H7 (cell line): ENCODE results near the gene EEF1G. TPM values are rescaled to one million over a fixed set of nuclear protein-coding genes. Genes with fewer than 3 reads are reported as not detected.
A peak's percentile ranks its signal among the peaks of the same experiment; 100 is the strongest.
"Not testable (repeated sequence)": the region's sequence is repeated elsewhere in the genome, so short reads cannot be mapped to it uniquely, and the experiment has no call there.

Source experiments
- DNase-seq: peaks from one replicate; pipeline ENCODE4 v3.0.0; 2012
- H3K27me3 ChIP-seq: 2 replicates; pipeline ENCODE4 v1.6.0; 2011; ENCODE audit warnings: mild to moderate bottlenecking, low read length; ENCODE audit not compliant: control insufficient read depth, insufficient read depth
- H3K36me3 ChIP-seq: replicated peaks from 2 replicates; pipeline ENCODE4 v1.5.1; 2011; ENCODE audit warnings: low read length; ENCODE audit not compliant: control insufficient read depth, insufficient read depth
- H3K4me3 ChIP-seq: 2 replicates; pipeline ENCODE4 v1.5.1; 2011; ENCODE audit warnings: low read depth, mild to moderate bottlenecking, control low read depth, low read length, moderate library complexity; ENCODE audit not compliant: insufficient read depth
- total RNA-seq: library from RNA; depleted of rRNA; stranded (reverse); fragments of >200 nt; shearing (Covaris generic); gene quantifications from 2 replicates; pipeline ENCODE4 v1.2.3, GENCODE V29; 2014; rRNA removed

EEF1G gene, protein sequence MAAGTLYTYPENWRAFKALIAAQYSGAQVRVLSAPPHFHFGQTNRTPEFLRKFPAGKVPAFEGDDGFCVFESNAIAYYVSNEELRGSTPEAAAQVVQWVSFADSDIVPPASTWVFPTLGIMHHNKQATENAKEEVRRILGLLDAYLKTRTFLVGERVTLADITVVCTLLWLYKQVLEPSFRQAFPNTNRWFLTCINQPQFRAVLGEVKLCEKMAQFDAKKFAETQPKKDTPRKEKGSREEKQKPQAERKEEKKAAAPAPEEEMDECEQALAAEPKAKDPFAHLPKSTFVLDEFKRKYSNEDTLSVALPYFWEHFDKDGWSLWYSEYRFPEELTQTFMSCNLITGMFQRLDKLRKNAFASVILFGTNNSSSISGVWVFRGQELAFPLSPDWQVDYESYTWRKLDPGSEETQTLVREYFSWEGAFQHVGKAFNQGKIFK
- 1,781 and 1,948 TPM in 2 replicates for total RNA-seq

DNA sequence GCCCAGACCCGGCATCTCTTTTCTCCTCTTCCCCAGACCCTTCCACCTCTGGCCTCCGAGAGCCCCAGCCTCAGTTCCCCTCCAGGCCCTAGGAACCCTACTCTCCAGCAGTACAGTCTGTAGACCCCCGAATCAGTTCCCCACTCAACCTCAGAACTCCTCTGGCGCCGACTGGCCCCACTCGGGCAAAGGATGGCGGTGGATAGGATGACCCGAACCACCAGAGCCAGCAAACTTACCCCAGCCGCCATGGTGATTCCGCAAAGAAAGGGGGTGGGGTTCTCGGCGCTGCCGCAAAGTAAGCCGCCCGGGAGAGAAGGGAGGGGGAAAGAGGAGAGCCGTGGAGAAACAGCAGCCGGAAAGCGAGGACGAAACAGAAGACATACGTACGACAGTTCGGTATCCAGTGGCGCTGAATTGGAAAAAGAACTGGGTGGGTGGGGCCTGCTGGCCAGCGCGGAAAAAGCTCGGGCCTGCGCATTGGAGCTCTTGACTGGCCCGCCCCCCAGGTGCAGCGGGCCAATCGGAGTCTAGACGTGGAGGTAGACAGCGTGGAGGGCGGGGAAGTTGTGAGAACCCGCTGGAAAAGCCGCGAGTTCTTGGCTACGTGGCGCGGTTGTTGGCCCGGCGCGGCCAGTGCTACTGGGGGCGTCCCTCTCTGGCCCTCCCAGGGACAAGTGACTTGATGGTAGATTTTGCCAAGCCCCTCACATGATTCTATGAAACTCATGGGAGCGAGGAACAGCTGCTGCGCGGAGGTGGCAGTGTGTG is at the start of gene EEF1G:
EEF1G (minus strand) TSS at position 300 of the 771 bp plus-strand sequence; CDS start at position 251, 49 bp downstream.
- Histone ChIP-seq H3K4me3 (peak within 1 kb of the TSS; percentile 95), H3K36me3 (peaks cover 40% of the 10 kb centered on the region), H3K27me3 (no peaks in the 10 kb centered on the region)
- DNase-seq: peak; percentile 99

DNA sequence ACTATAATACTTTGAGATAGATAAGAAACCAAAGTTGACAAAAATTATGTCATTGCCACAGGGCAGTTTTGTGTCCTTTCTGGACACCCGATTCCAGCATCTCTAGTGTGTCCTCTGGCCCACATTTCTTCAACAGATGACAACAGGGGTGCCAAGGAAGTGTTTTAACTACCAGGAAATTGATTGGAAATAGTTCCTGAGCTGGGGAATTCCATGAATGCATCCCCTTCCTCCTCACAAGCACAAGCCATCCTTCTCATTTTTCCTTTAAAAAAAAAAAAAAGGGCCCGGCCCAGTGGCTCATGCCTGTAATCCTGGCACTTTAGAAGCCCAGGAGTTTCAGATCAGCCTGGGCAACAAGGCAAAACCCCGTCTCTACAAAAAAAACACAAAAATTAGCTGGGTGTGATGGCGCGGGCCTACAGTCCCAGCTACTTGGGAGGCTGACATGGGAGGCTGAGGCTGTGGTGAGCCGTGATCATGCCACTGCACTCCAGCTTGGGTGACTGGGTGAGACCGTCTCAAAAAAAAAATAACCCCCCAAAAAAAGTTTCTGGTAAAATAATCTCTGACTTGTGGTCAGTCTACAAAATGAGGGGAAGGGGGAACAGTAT is 48.9 kb upstream of the EEF1G start:
- Histone ChIP-seq H3K4me3 (peak overlapping the region; percentile 34), H3K27me3 (no peaks in the 10 kb centered on the region), H3K36me3 (peaks cover 22% of the 10 kb centered on the region)
- no peak for DNase-seq

DNA sequence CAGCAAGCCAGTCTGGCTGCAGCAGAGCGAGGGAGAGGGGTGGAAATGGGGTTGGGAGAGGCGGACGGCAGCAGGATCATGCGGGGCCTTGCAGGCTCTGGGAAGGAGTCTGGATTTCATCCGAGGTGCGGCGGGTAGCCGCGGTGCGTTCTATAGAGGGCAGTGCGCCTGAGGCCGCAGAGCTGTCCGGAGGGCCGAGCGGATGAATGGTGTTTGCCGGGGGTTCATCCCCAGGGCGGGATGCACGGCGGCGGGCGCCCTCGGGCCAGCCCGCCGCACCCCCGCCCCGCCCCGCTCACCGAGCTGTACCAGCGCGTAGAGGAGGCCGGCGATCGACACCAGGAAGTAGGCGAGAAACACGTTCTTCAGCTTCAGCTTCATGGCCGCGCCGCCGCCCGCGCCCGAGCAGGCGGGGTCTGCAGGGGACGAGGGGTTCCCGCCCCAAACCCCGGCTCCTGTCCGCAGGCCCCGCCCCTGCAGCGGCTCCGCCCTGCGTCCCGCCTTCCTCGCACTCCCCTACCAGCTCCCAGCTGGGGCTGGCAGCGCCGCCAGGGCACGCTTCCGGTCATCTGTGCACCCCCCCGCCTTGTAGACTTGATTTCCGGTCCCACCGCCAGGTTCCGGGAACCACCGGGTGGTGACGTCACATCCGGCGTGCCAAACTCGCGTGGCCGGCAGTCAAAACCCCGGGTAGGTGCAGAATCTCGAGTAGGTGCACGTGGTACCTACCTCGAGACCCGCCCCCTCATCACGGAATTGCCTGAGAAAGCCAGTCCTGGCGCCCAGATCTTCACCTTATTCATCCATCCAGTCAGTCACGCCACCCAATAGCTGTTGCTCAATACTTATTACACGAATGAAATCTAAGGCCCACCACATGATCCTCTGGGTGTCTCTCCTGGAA is 48.1 kb upstream of the EEF1G start, which contains the start of gene B3GAT3:
B3GAT3 (minus strand) TSS at position 420 of the 904 bp plus-strand sequence; CDS start at position 381, 39 bp downstream.
- peaks cover 18% of the 10 kb centered on the region for H3K36me3 ChIP-seq
- H3K4me3 ChIP-seq: peak within 1 kb of the TSS; percentile 77
- DNase-seq: peak; percentile 100
- H3K27me3 ChIP-seq: no peaks in the 10 kb centered on the region

DNA sequence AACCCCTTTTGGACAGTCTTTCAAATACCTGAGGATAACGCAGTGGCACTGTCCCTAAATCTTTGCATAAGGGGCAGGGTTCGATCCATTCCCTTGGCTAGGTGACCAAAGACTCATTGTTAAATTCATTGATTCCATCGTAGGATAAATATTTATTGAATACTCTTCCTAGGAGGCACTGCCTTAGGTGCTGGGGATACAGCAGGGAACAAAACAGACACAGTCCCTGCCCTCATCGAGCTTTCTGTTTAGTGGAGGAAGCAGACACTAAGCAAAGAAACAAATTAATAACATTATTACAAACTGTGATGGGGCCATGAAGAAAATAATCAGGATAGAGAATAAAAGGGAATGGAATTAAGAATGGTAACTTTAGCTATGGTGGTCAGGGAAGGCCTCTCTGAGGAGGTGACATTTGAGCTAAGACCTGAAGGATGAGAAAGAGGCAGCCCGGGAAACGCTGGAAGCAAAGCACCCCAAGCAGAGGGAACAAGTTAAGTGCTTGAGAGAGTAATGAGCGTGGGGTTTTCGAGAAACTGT is 47.4 kb upstream of the EEF1G start:
- Histone ChIP-seq H3K4me3 (peak overlapping the region; percentile 77), H3K36me3 (peaks cover 11% of the 10 kb centered on the region), H3K27me3 (no peaks in the 10 kb centered on the region)
- DNase-seq: no peak

DNA sequence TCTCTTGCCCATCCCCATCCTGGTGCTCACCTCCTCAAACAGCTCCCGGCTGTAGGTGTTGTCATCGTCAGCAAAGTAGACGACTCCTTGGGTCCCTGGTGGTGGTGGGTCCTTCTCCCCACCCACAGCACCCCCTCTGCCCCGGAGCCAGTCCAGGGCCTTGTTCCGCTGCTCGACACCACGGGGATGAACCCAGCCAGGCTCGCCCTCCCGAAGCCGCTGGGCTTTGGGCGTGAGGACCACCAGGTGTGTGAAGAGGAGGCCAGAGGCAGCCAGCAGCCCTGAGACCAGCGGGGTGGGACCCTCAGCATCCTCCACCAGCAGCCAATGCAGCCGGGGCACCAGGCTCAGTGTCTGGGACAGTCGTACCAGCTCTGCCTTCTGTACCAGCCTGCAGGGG is 43.3 kb upstream of the EEF1G start:
- not testable (repeated sequence) for DNase-seq, H3K27me3 ChIP-seq, H3K36me3 ChIP-seq, H3K4me3 ChIP-seq

DNA sequence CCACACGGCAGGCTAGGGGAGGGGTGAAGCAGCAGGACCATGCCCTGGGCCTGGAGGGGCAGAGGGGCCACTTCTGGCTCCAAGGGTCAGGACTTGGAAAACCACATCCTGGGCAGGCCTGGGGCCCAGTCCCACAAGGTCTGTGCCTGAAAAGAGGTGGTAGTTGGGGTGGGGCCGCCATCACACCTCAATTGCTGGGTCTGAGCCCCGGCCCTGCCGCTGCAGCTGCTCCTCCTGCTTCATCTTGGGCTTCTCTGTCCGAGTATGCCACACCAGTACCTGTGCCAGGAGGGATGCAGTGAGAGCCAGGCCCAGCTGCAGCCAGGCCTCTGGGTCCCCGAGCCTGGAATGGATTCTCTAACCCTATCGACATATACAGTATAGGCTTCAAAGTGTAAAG is 41.8 kb upstream of the EEF1G start:
- Histone ChIP-seq H3K4me3 (no peak overlapping the region), H3K27me3 (peaks cover 4% of the 10 kb centered on the region), H3K36me3 (no peaks in the 10 kb centered on the region)
- no peak for DNase-seq

DNA sequence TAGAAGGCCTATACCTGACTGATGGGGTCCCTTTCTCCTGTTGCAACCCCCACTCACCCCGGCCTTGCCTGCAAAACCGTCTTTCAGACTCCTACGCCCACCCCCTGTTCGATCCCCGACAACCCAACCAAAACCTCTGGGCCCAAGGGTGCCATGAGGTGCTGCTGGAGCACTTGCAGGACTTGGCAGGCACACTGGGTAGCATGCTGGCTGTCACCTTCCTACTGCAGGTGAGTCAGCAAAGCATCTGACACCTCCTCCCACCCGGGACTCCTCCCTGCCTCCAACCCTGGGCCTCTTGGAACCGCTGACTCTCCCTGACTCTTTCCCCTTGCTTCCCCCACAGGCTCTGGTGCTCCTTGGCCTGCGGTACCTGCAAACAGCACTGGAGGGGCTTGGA is 40.6 kb upstream of the EEF1G start:
- Histone ChIP-seq H3K36me3 (no peaks in the 10 kb centered on the region; the same call in 1 of the 2 replicates), H3K4me3 (no peak overlapping the region), H3K27me3 (peaks cover 4% of the 10 kb centered on the region)
- no peak for DNase-seq

DNA sequence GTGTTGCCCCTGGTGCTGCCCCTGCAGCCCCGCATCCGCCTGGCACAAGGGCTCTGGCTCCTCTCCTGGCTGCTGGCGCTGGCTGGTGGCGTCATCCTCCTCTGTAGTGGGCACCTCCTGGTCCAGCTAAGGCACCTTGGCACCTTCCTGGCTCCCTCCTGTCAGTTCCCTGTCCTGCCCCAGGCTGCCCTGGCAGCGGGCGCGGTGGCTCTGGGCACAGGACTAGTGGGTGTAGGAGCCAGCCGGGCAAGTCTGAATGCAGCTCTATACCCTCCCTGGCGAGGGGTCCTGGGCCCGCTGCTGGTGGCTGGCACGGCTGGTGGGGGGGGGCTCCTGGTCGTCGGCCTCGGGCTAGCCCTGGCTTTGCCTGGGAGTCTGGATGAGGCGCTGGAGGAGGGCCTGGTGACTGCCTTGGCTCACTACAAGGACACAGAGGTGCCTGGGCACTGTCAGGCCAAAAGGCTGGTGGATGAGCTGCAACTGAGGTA is 39.6 kb upstream of the EEF1G start:
- DNase-seq: no peak
- Histone ChIP-seq H3K36me3 (no peaks in the 10 kb centered on the region; the same call in 1 of the 2 replicates), H3K4me3 (peak overlapping the region; percentile 24; the same call in 1 of the 2 replicates), H3K27me3 (peaks cover 4% of the 10 kb centered on the region)

DNA sequence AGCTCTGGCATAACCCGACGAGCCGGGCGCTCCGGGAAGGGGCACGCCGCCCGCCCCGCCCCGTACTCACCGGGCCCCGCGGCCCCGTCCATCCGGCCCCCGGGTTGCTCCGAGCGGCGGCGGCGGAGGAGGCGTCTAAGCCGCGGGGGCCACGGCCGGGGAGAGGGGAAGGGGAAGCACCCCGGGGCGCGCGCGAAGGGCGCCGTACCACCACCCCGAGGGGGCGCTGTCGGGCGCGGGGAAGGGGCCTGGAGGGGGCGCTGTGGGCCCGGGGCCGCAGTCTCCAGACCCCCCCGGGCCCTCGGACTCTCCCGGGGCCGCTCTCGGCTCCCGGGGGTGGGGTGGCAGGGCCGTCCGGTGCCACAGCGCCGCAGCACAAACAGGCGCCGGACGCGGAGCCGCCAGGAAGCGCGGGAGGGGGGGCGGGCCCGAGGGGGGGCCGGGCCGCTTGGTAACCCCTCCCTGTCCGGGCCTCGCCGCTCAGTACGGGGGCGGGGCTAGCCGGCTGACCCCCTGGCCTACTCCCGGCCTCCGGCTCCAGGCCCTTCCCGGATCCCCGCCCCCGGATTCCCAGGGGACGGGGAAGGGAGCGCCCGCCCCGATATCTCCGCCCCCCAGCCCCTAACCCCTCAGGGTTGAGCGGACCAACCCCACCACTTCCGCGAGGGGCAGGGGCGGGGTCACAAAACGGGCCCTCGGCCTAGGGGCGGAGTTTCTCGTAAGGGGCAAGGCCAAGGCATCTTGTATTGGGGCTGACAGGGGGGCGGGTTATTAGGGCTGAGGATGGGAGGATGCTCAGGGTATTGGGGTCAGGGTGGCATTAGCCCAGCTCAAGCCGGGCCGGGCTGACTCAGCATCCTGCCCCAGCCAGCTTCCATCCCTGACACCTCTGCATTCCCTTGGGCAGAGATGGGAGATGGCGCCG is 38.9 kb upstream of the EEF1G start, which contains the start of the genes EML3 and ROM1:
EML3 (minus strand) TSS at position 410 of the 925 bp plus-strand sequence; CDS start at position 92, 318 bp downstream.
ROM1 (plus strand) TSS at position 892 of the 925 bp plus-strand sequence; CDS start at position 917, 25 bp downstream.
- Histone ChIP-seq H3K4me3 (peak within 1 kb of the TSS; percentile 70), H3K27me3 (peaks cover 4% of the 10 kb centered on the region), H3K36me3 (no peaks in the 10 kb centered on the region; the same call in 1 of the 2 replicates)
- peak; percentile 100 for DNase-seq

DNA sequence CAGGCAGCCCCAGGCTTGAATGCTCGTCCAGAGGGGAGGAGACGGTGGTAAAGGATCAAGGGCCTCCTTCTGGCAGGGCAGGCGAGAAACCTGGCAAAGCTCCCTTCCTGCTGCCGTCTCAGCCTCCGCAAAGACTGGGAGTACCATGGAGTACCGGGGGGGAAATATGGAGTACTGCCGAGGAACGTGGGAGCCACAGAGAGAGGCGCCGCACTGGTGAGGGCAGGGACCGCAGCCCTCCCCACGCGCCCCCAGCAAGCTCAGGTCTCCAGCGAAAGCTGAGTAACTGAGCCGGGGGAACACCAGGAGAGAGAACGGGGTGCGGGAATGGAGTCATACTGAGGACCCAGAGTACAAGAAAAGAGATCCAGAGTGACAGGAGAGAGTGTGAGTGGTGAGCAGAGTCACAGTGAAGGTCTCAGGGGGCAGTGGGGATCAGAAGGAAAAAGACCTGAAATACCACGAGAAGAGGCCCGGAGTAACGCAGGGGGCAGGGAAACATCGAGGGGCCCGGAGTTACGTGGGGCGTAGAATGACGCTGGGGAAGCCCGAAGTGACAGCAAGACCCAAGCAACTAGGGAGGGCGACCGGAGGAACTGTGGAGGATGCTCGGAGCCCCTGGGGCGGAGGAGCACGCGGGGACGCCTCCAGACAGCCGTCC is 38.1 kb upstream of the EEF1G start:
- peak overlapping the region; percentile 70 for H3K4me3 ChIP-seq
- H3K36me3 ChIP-seq: no peaks in the 10 kb centered on the region; the same call in 1 of the 2 replicates
- peaks cover 4% of the 10 kb centered on the region for H3K27me3 ChIP-seq
- DNase-seq: peak; percentile 79

DNA sequence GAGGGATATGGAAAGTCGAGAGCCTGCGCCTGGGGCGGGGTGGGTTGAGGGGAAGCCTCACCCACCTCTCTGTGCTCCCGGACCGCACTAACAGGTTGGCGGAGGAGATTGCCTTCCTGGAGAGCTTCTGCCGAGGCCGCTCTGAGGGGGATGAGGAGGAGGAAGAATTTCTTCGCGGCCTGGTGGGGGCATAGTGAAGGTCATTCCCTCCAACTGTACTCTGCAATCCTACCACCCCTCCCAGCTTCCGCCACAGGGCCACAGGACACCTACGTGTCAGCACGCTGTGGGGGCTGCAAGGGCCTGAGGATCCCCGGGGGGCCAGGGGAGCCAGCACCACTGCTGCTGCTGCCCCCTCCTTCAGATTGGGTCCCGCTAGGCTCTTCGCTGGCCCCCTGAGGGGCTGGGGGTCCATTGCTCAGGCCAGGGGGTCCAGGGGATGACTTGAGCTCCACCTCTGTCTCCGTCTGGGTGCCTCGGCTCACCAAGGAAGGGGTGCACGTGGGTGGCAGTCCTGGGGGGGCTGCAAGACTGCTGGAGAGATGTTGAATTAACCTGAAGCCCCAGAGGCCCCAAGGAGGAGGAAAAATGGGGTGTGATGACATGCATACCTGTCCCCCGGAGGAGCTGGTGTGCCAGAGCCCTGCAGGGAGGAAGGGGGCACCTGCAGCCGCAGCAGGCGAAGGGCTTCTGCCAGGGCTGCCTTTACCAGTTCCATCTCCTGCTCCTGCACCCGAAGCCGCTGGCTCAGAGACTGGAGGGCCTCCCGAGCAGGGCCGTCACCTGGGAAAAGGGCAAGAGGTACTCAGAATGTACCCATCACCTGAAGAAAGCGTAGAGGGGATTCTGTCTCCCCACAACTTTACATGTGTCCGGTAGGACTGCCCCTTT is 37.4 kb upstream of the EEF1G start:
- no peak for DNase-seq
- H3K4me3 ChIP-seq: peak overlapping the region; percentile 70
- no peaks in the 10 kb centered on the region; the same call in 1 of the 2 replicates for H3K36me3 ChIP-seq
- peaks cover 4% of the 10 kb centered on the region for H3K27me3 ChIP-seq
